GM12878 (cell line): Measurements from ENCODE around the gene DPP6. TPM values are rescaled to one million over a fixed set of nuclear protein-coding genes. Genes with fewer than 3 reads are reported as not detected.

Experiments used
- ATAC-seq: fragments of 200-7000 bp; cut with Tn5 transposase; 3 replicates; pipeline ENCODE4 v1.9.1; 2020; ENCODE audit warnings: mild to moderate bottlenecking, moderate library complexity
- BruUV-seq: library from RNA; stranded (reverse); fragments of 400-500 nt; replicated peaks from 2 replicates; lab custom pipeline; 2021; lab: Mats Ljungman, UMichigan
- CTCF ChIA-PET: fragments of 300-600 bp; sonication (Branson Sonifier 250); formaldehyde crosslinking; extraction: SDS; loops from one replicate; lab custom pipeline; 2021; ENCODE audit warnings: inconsistent platforms; lab: Yijun Ruan, JAX
- POLR2A ChIA-PET: fragments of 350-600 bp; formaldehyde crosslinking; extraction: SDS; loops from one replicate; lab custom pipeline; 2021; ENCODE audit warnings: inconsistent platforms; lab: Charles Lee
- RAD21 ChIA-PET: fragments of 300-600 bp; sonication (Branson Sonifier 250); formaldehyde crosslinking; loops from one replicate; lab custom pipeline; 2023; ENCODE audit warnings: antibody characterized with exemption; ENCODE audit not compliant: unreplicated experiment; lab: Charles Lee
- SMC1A ChIA-PET: fragments of 300-600 bp; sonication (Branson Sonifier 250); formaldehyde crosslinking; loops from one replicate; lab custom pipeline; 2023; ENCODE audit not compliant: unreplicated experiment, uncharacterized antibody; lab: Charles Lee
- DNase-seq: peaks from one replicate; pipeline ENCODE4 v3.0.0-alpha.2; 2011; ENCODE audit warnings: low read depth, low spot score
- FAIRE-seq: peaks from 3 replicates; lab custom pipeline; 2011; peaks lifted over from hg19 to GRCh38; lab: Jason Lieb, UNC
- H2AFZ ChIP-seq: 2 replicates; pipeline ENCODE4 v1.6.0; 2011; ENCODE audit warnings: low read depth, low read length, control low read depth; ENCODE audit not compliant: control insufficient read depth
- H3K27ac ChIP-seq: 2 replicates; pipeline ENCODE4 v1.5.1; 2011; ENCODE audit warnings: control low read depth; ENCODE audit not compliant: control insufficient read depth, insufficient read depth
- H3K27me3 ChIP-seq, 2 experiments: replicated peaks in 1 of 2; 2 replicates each; pipeline versions ENCODE4 v1.6.0 to v1.6.1; 2011; ENCODE audit warnings: low read length in 1 of 2; ENCODE audit not compliant: control insufficient read depth in 2 of 2, insufficient read depth in 2 of 2
- H3K36me3 ChIP-seq, 2 experiments: 2 replicates each; pipeline ENCODE4 v1.5.1; 2011; ENCODE audit warnings: low read length in 1 of 2; ENCODE audit not compliant: control insufficient read depth in 2 of 2, insufficient read depth in 2 of 2
- H3K4me1 ChIP-seq: 2 replicates; pipeline ENCODE4 v1.6.1; 2011; ENCODE audit warnings: mild to moderate bottlenecking, low read length, moderate library complexity, mixed read lengths; ENCODE audit not compliant: control insufficient read depth, insufficient read depth
- H3K4me2 ChIP-seq: 2 replicates; pipeline ENCODE4 v1.6.0; 2011; ENCODE audit warnings: control low read depth; ENCODE audit not compliant: control insufficient read depth, insufficient read depth
- H3K4me3 ChIP-seq: fragments of 200-600 bp; sonication (generic); 2 replicates; pipeline ENCODE4 v1.5.1; 2016
- H3K79me2 ChIP-seq: 2 replicates; pipeline ENCODE4 v1.6.0; 2011; ENCODE audit warnings: low read length; ENCODE audit not compliant: control insufficient read depth, insufficient read depth
- H3K9ac ChIP-seq: 2 replicates; pipeline ENCODE4 v1.8.0; 2011; ENCODE audit warnings: low read length, control low read depth, mixed read lengths; ENCODE audit not compliant: control insufficient read depth, insufficient read depth
- H3K9me3 ChIP-seq: replicated peaks from 3 replicates; pipeline ENCODE4 v1.5.1; 2011; ENCODE audit warnings: mild to moderate bottlenecking, low read length; ENCODE audit not compliant: control insufficient read depth, insufficient read depth
- H4K20me1 ChIP-seq: 2 replicates; pipeline ENCODE4 v1.6.0; 2011; ENCODE audit not compliant: control insufficient read depth, insufficient read depth
- CHD2 ChIP-seq: IDR thresholded peaks from 2 replicates; pipeline ENCODE4 v1.6.1; 2011; ENCODE audit warnings: low read depth, low read length, improper control_type of control experiment, borderline replicate concordance
- EGR1 ChIP-seq, 2 experiments: IDR thresholded peaks; 1 replicate in 1 of 2; 2 replicates in 1 of 2; pipeline ENCODE4 v1.6.1; 2011 to 2012; ENCODE audit warnings: low read depth in 2 of 2, low read length in 2 of 2, borderline replicate concordance in 1 of 2, mild to moderate bottlenecking in 1 of 2, moderate library complexity in 1 of 2
- ETV6 ChIP-seq, 2 experiments: fragments of 450-650 bp in 1 of 2; IDR thresholded peaks in 1 of 2; conservative IDR thresholded peaks in 1 of 2; 2 replicates each; pipeline ENCODE4 v1.6.1; 2014; ENCODE audit warnings: antibody characterized with exemption in 1 of 2, borderline replicate concordance in 1 of 2, low read depth in 1 of 2, mild to moderate bottlenecking in 1 of 2, moderate library complexity in 1 of 2
- FOXM1 ChIP-seq: IDR thresholded peaks from 2 replicates; pipeline ENCODE4 v1.6.1; 2012; ENCODE audit warnings: low read depth, mild to moderate bottlenecking, inconsistent platforms, low read length, moderate library complexity
- IRF3 ChIP-seq: fragments of 450-650 bp; IDR thresholded peaks from 2 replicates; pipeline ENCODE4 v1.6.1; 2014; ENCODE audit warnings: mild to moderate bottlenecking
- MTA3 ChIP-seq: IDR thresholded peaks from 2 replicates; pipeline ENCODE4 v1.6.1; 2012; ENCODE audit warnings: low read length, inconsistent platforms, borderline replicate concordance
- MYB ChIP-seq: fragments of 150-350 bp; IDR thresholded peaks from 2 replicates; pipeline ENCODE4 v1.6.1; 2014; ENCODE audit warnings: mild to moderate bottlenecking, low read depth, low read length, borderline replicate concordance
- NFIC ChIP-seq: IDR thresholded peaks from 2 replicates; pipeline ENCODE4 v1.6.1; 2012; ENCODE audit warnings: low read depth, mild to moderate bottlenecking, inconsistent platforms, low read length, moderate library complexity
- NFYA ChIP-seq: IDR thresholded peaks from 2 replicates; pipeline ENCODE4 v1.6.1; 2011; ENCODE audit warnings: low read depth, mild to moderate bottlenecking, low read length, improper control_type of control experiment, borderline replicate concordance
- PKNOX1 ChIP-seq: fragments of 450-650 bp; IDR thresholded peaks from 2 replicates; pipeline ENCODE4 v1.6.1; 2016; ENCODE audit warnings: mild to moderate bottlenecking
- POLR2AphosphoS2 ChIP-seq: IDR thresholded peaks from 2 replicates; pipeline ENCODE4 v1.6.1; 2011; ENCODE audit warnings: low read depth, mild to moderate bottlenecking, low read length, improper control_type of control experiment, moderate library complexity
- RFX5 ChIP-seq: IDR thresholded peaks from 2 replicates; pipeline ENCODE4 v1.6.1; 2011; ENCODE audit warnings: low read depth, low read length, improper control_type of control experiment
- SIN3A ChIP-seq: IDR thresholded peaks from 2 replicates; pipeline ENCODE4 v1.6.1; 2012; ENCODE audit warnings: low read depth, low read length, improper control_type of control experiment
- SREBF2 ChIP-seq: IDR thresholded peaks from 2 replicates; pipeline ENCODE4 v1.6.1; 2012; ENCODE audit warnings: mild to moderate bottlenecking, low read length
- SUPT20H ChIP-seq: IDR thresholded peaks from 2 replicates; pipeline ENCODE4 v1.6.1; 2011; ENCODE audit warnings: low read depth, mild to moderate bottlenecking, low read length, moderate library complexity, borderline replicate concordance; ENCODE audit not compliant: control insufficient read depth
- TCF12 ChIP-seq: IDR thresholded peaks from 2 replicates; pipeline ENCODE4 v1.6.1; 2011; ENCODE audit warnings: low read depth, mild to moderate bottlenecking, low read length
- ZBTB40 ChIP-seq: fragments of 450-650 bp; IDR thresholded peaks from 2 replicates; pipeline ENCODE4 v1.6.1; 2016; ENCODE audit warnings: mild to moderate bottlenecking, moderate library complexity, borderline replicate concordance
- whole genome bisulfite sequencing: methylation state at CpG from one replicate; pipeline ENCODE4 v1.1.6; 2016; ENCODE audit warnings: low lambda C conversion rate; ENCODE audit not compliant: insufficient replicate concordance, insufficient coverage; ENCODE audit errors: missing lambda C conversion rate; 5-methylcytosine and 5-hydroxymethylcytosine counted together
- in situ Hi-C: fragments of 300-500 bp; cut with MboI; formaldehyde crosslinking; loops from 9 replicates; pipeline ENCODE4 v1.14.3; 2018; ENCODE audit warnings: mixed read lengths
- intact Hi-C: fragments of 100-400 bp; cut with micrococcal nuclease; formaldehyde crosslinking; loops from one replicate; pipeline ENCODE4 v1.14.2; 2022; ENCODE audit not compliant: unreplicated experiment
- polyA plus RNA-seq, 11 experiments: library from polyadenylated mRNA; depleted of rRNA in 4 of 11; unstranded in 6 of 11; stranded (reverse) in 5 of 11; fragments of >200 nt; fragmentation: Nextera tagmentation in 4 of 11; fragmentation: Illumina TruSeq in 1 of 11; extraction: Ambion mirVana in 4 of 11; extraction: Trizol in 1 of 11; gene quantifications; 1 replicate in 1 of 11; 2 replicates in 10 of 11; pipeline versions ENCODE4 v1.2.1 to v1.2.3, GENCODE V29; 2011 to 2016; ENCODE audit warnings: inconsistent platforms in 2 of 11, missing spikeins in 2 of 11, low read depth in 1 of 11
- total RNA-seq, 4 experiments: library from RNA; depleted of rRNA in 3 of 4; stranded (reverse); fragments of >200 nt in 3 of 4; fragmentation: Illumina TruSeq in 1 of 4; extraction: Trizol in 1 of 4; gene quantifications; 2 replicates each; pipeline versions ENCODE4 v1.2.1 to v1.2.3, GENCODE V29; 2013 to 2021

DPP6 gene
- total and polyA plus RNA-seq, 10 of the 15 experiments (the other 5 are each of a cell fraction or from before 2014, with no cell fraction given), result not detected

- no peak overlapping the region for H3K4me3 ChIP-seq
- in situ Hi-C loops (no loop called here), intact Hi-C loops (no loop called here)
- no peaks in the 10 kb centered on the region for H3K36me3 ChIP-seq
- no peaks in the 10 kb centered on the region for H3K9me3 ChIP-seq
- no peaks in the 10 kb centered on the region for H3K79me2 ChIP-seq
- no peak for FAIRE-seq
- ChIA-PET CTCF (interaction anchor here (0.6 to 8.1 kb wide), 3 partner anchors 10 to 428 kb away, joined by 3 to 61 read pairs (median 3); no protein-coding TSS in a partner anchor), POLR2A (no interaction called here), RAD21 (interaction anchor here (0.8 kb wide), 1 partner anchor 10 kb away, joined by 3 read pairs; no protein-coding TSS in a partner anchor), SMC1A (no interaction called here)
- no peak overlapping the region for H3K4me2 ChIP-seq
- no peaks in the 10 kb centered on the region for H4K20me1 ChIP-seq
- BruUV-seq, result no TSS peak
- H2AFZ ChIP-seq, result no peak overlapping the region
- no peak for ATAC-seq
- no peaks in the 10 kb centered on the region; a peak in 1 of 4 replicates for H3K27me3 ChIP-seq
- no peak overlapping the region for H3K9ac ChIP-seq
- WGBS, result 49% methylated on average over 13 of the region's 13 CpGs
- no peak for DNase-seq
- H3K27ac ChIP-seq, result no peak overlapping the region
- H3K4me1 ChIP-seq, result no peaks in the 10 kb centered on the region
- TF ChIP-seq NFYA, result no peak
- TF ChIP-seq FOXM1, result no peak
- no peak for TF ChIP-seq MYB
- no peak for TF ChIP-seq POLR2AphosphoS2
- TF ChIP-seq MTA3, result no peak
- no peak for TF ChIP-seq EGR1 (IDR thresholded peaks at IDR 0.05; ENCODE audit: borderline replicate concordance in 1 of 2, low read depth in 2 of 2, low read length in 2 of 2)
- no peak for TF ChIP-seq NFIC
- TF ChIP-seq TCF12, result no peak
- no peak for TF ChIP-seq ETV6 (conservative IDR thresholded peaks at IDR 0.05 in 1 of 2, IDR thresholded peaks at IDR 0.05 in 1 of 2; ENCODE audit: borderline replicate concordance in 1 of 2, low read depth in 1 of 2)
- TF ChIP-seq IRF3, result no peak
- TF ChIP-seq ZBTB40, result no peak
- TF ChIP-seq SUPT20H, result no peak
- no peak for TF ChIP-seq PKNOX1
- no peak for TF ChIP-seq CHD2
- TF ChIP-seq SIN3A, result no peak
- no peak for TF ChIP-seq SREBF2
- no peak for TF ChIP-seq RFX5
These were observed 864.9 kb downstream of the DPP6 start for GRCh38 chr7:154916856-154917807.
